DND-41 (cell line): ENCODE data around the gene ZNF366.

Source experiments
- ATAC-seq: fragments of 200-7000 bp; cut with Tn5 transposase; 3 replicates; pipeline ENCODE4 v1.9.1; 2021; ENCODE audit warnings: low read depth; ENCODE audit not compliant: insufficient read depth
- DNase-seq: peaks from one replicate; pipeline ENCODE4 v3.0.0-alpha.2; 2020
- H2AFZ ChIP-seq: 2 replicates; pipeline ENCODE4 v1.6.0; 2012; ENCODE audit warnings: low read depth, low read length
- H3K27ac ChIP-seq: 2 replicates; pipeline ENCODE4 v1.5.1; 2012; ENCODE audit warnings: low read length, inconsistent platforms
- H3K27me3 ChIP-seq: fragments of 200-600 bp; sonication (generic); 2 replicates; pipeline ENCODE4 v1.6.0; 2012; ENCODE audit warnings: low read length, mild to moderate bottlenecking, inconsistent platforms; ENCODE audit not compliant: insufficient read depth, poor library complexity
- H3K36me3 ChIP-seq: 2 replicates; pipeline ENCODE4 v1.5.1; 2012; ENCODE audit warnings: low read length, inconsistent platforms; ENCODE audit not compliant: insufficient read depth
- H3K4me1 ChIP-seq: 2 replicates; pipeline ENCODE4 v1.5.1; 2012; ENCODE audit warnings: mild to moderate bottlenecking, low read length; ENCODE audit not compliant: insufficient read depth
- H3K4me2 ChIP-seq: 2 replicates; pipeline ENCODE4 v1.6.0; 2012; ENCODE audit warnings: mild to moderate bottlenecking, moderate library complexity, low read length, inconsistent platforms; ENCODE audit not compliant: insufficient read depth
- H3K4me3 ChIP-seq, 2 experiments: fragments of 200-600 bp in 1 of 2; shearing (Covaris generic) in 1 of 2; 2 replicates each; pipeline ENCODE4 v1.5.1; 2012 to 2016; ENCODE audit warnings: inconsistent platforms in 2 of 2, low read length in 2 of 2, mild to moderate bottlenecking in 2 of 2, low read depth in 1 of 2, moderate library complexity in 1 of 2
- H3K79me2 ChIP-seq: 2 replicates; pipeline ENCODE4 v1.6.0; 2012; ENCODE audit warnings: low read length, inconsistent platforms; ENCODE audit not compliant: insufficient read depth
- H3K9ac ChIP-seq: 2 replicates; pipeline ENCODE4 v1.6.0; 2012; ENCODE audit warnings: low read depth, mild to moderate bottlenecking, inconsistent platforms, low read length, moderate library complexity
- H3K9me3 ChIP-seq: 2 replicates; pipeline ENCODE4 v1.5.1; 2012; ENCODE audit warnings: low read length, moderate library complexity, mild to moderate bottlenecking, inconsistent platforms; ENCODE audit not compliant: insufficient read depth, severe bottlenecking
- H4K20me1 ChIP-seq: 2 replicates; pipeline ENCODE4 v1.6.0; 2012; ENCODE audit warnings: low read length; ENCODE audit not compliant: insufficient read depth
- CTCF ChIP-seq: IDR thresholded peaks from 2 replicates; pipeline ENCODE4 v1.5.1; 2012; ENCODE audit warnings: borderline replicate concordance, low read length, moderate library complexity, mild to moderate bottlenecking; ENCODE audit not compliant: poor library complexity, severe bottlenecking; ENCODE audit errors: extremely low read depth
- EZH2 ChIP-seq: IDR thresholded peaks from 3 replicates; pipeline ENCODE4 v1.6.1; 2012; ENCODE audit warnings: borderline replicate concordance, low read depth, mild to moderate bottlenecking, moderate library complexity, low read length, inconsistent platforms; ENCODE audit not compliant: severe bottlenecking

The ZNF366 gene

GRCh38 chr5:72426019-72426418 lies 81.2 kb downstream of the ZNF366 start:
- Histone ChIP-seq H3K36me3 (no peaks in the 10 kb centered on the region), H3K4me1 (no peaks in the 10 kb centered on the region), H3K79me2 (no peaks in the 10 kb centered on the region), H3K4me3 (no peak overlapping the region), H2AFZ (no peak overlapping the region), H3K27me3 (peaks cover 14% of the 10 kb centered on the region), H3K9me3 (no peaks in the 10 kb centered on the region), H3K27ac (no peak overlapping the region), H3K4me2 (no peak overlapping the region), H3K9ac (no peak overlapping the region), H4K20me1 (no peaks in the 10 kb centered on the region)
- ATAC-seq = no peak
- no peak for DNase-seq
- TF ChIP-seq EZH2 (no peak), CTCF (no peak)

DNA sequence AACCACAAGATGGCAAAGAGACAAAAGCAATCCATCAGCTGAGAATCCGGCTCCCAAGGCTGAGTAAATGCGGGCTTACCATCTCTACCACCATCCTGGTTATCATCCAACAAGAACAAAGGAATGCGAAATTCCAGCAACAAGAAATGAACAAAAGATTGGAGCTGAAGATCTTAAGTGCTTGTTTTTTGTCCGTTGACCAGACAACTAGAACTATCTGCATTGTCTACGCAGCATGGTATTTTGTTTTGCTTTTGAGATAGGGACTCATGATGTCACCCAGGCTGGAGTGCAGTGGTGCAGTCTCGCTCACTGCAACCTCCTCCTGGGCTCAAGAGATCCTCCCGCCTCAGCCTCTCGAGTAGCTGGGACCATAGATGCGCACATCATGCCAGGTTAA lies 88.9 kb downstream of the ZNF366 start:
- no peaks in the 10 kb centered on the region for H3K9me3 ChIP-seq
- DNase-seq (no peak), ATAC-seq (no peak)
- no peak overlapping the region for H3K4me3 ChIP-seq
- no peaks in the 10 kb centered on the region for H4K20me1 ChIP-seq
- no peaks in the 10 kb centered on the region for H3K36me3 ChIP-seq
- no peak overlapping the region for H2AFZ ChIP-seq
- H3K27me3 ChIP-seq = peaks cover 5% of the 10 kb centered on the region
- H3K27ac ChIP-seq = no peak overlapping the region
- no peak overlapping the region for H3K9ac ChIP-seq
- no peak overlapping the region for H3K4me2 ChIP-seq
- H3K79me2 ChIP-seq = no peaks in the 10 kb centered on the region
- no peaks in the 10 kb centered on the region for H3K4me1 ChIP-seq
- TF ChIP-seq EZH2 (no peak), CTCF (no peak)

GRCh38 chr5:72417333-72418062 lies 89.7 kb downstream of the ZNF366 start:
- no peaks in the 10 kb centered on the region for H4K20me1 ChIP-seq
- DNase-seq (no peak), ATAC-seq (no peak)
- no peaks in the 10 kb centered on the region for H3K79me2 ChIP-seq
- H3K4me2 ChIP-seq = no peak overlapping the region
- peaks cover 5% of the 10 kb centered on the region for H3K27me3 ChIP-seq
- H3K36me3 ChIP-seq = no peaks in the 10 kb centered on the region
- no peaks in the 10 kb centered on the region for H3K9me3 ChIP-seq
- no peak overlapping the region for H3K4me3 ChIP-seq
- no peaks in the 10 kb centered on the region for H3K4me1 ChIP-seq
- H2AFZ ChIP-seq = no peak overlapping the region
- TF ChIP-seq CTCF (no peak), EZH2 (no peak)
- no peak overlapping the region for H3K9ac ChIP-seq
- no peak overlapping the region for H3K27ac ChIP-seq
